Effector memory CD8-positive, alpha-beta T cell (primary cell): ENCODE results near the gene HPN.
"Not testable (repeated sequence)": the region's sequence is repeated elsewhere in the genome, so short reads cannot be mapped to it uniquely, and the experiment has no call there.

Source experiments
- ATAC-seq: fragments of 150-1000 bp; cut with Tn5 transposase; replicated peaks from 2 replicates; pipeline ENCODE4 v1.10.0; 2021; ENCODE audit warnings: mild to moderate bottlenecking, moderate library complexity
- DNase-seq, 3 experiments: peaks; one replicate each; pipeline ENCODE4 v3.0.0; 2021
- H3K27ac Mint-ChIP-seq, 2 donors: one replicate each; pipeline ENCODE4 v1.8.0; 2022; ENCODE audit warnings: mild to moderate bottlenecking in 2 of 2, mixed read lengths in 2 of 2, moderate library complexity in 2 of 2
- H3K27me3 Mint-ChIP-seq, 2 donors: one replicate each; pipeline ENCODE4 v1.8.0; 2022; ENCODE audit warnings: mixed read lengths in 2 of 2
- H3K36me3 Mint-ChIP-seq: one replicate; pipeline ENCODE4 v1.8.0; 2022; ENCODE audit warnings: mild to moderate bottlenecking, moderate library complexity, mixed read lengths; ENCODE audit not compliant: insufficient read depth
- H3K4me1 Mint-ChIP-seq, 2 donors: one replicate each; pipeline ENCODE4 v1.8.0; 2022; ENCODE audit warnings: low read depth in 2 of 2, mixed read lengths in 2 of 2
- H3K4me3 Mint-ChIP-seq, 2 donors: one replicate each; pipeline ENCODE4 v1.8.0; 2022; ENCODE audit warnings: mild to moderate bottlenecking in 2 of 2, mixed read lengths in 2 of 2, moderate library complexity in 2 of 2
- H3K9me3 Mint-ChIP-seq, 2 donors: one replicate each; pipeline ENCODE4 v1.8.0; 2022; ENCODE audit warnings: mixed read lengths in 2 of 2

Gene HPN

GRCh38 chr19:35099897-35100275 is 58.4 kb downstream of the HPN start:
- no peaks in the 10 kb centered on the region for H3K9me3 Mint-ChIP-seq
- no peak for ATAC-seq

GRCh38 chr19:35100588-35101533 is 59.3 kb downstream of the HPN start:
- ATAC-seq (no peak), DNase-seq (no peak)
- Mint-ChIP-seq H3K9me3 (no peaks in the 10 kb centered on the region), H3K36me3 (no peaks in the 10 kb centered on the region), H3K27me3 (peaks cover 0 to 3% of the 10 kb centered on the region in 2 donors), H3K4me3 (no peak overlapping the region), H3K27ac (no peak overlapping the region), H3K4me1 (peaks cover 0 to 2% of the 10 kb centered on the region in 2 donors)

More at GRCh38 chr19:35099897-35100275, 58.4 kb downstream of the HPN start:
- H3K4me1 Mint-ChIP-seq: peaks cover 0 to 2% of the 10 kb centered on the region in 2 donors
- H3K27ac Mint-ChIP-seq: no peak overlapping the region
- H3K36me3 Mint-ChIP-seq: no peaks in the 10 kb centered on the region
- H3K27me3 Mint-ChIP-seq: peaks cover 0 to 8% of the 10 kb centered on the region in 2 donors
- no peak for DNase-seq
- H3K4me3 Mint-ChIP-seq: no peak overlapping the region

GRCh38 chr19:35101949-35102348 is 60.4 kb downstream of the HPN start:
- not testable (repeated sequence) for H3K4me3 Mint-ChIP-seq, H3K27me3 Mint-ChIP-seq, H3K27ac Mint-ChIP-seq, DNase-seq, H3K36me3 Mint-ChIP-seq, ATAC-seq, H3K9me3 Mint-ChIP-seq, H3K4me1 Mint-ChIP-seq

GRCh38 chr19:35103614-35104013 is 62.1 kb downstream of the HPN start:
- not testable (repeated sequence) for H3K36me3 Mint-ChIP-seq, ATAC-seq, H3K9me3 Mint-ChIP-seq, DNase-seq, H3K4me3 Mint-ChIP-seq, H3K27me3 Mint-ChIP-seq, H3K4me1 Mint-ChIP-seq
- peak overlapping the region; percentile 35 to 49 for H3K27ac Mint-ChIP-seq

- ATAC-seq (no peak), DNase-seq (no peak)
- peaks cover 0 to 2% of the 10 kb centered on the region in 2 donors for H3K4me1 Mint-ChIP-seq
- no peak overlapping the region for H3K4me3 Mint-ChIP-seq
- H3K27ac Mint-ChIP-seq: peak overlapping the region; percentile 35 to 49
- no peaks in the 10 kb centered on the region for H3K27me3 Mint-ChIP-seq
- H3K9me3 Mint-ChIP-seq: no peaks in the 10 kb centered on the region
- H3K36me3 Mint-ChIP-seq: no peaks in the 10 kb centered on the region
These were observed 62.8 kb downstream of the HPN start for GRCh38 chr19:35104361-35104760.

GRCh38 chr19:35105047-35105410 is 63.5 kb downstream of the HPN start:
- Mint-ChIP-seq H3K36me3 (no peaks in the 10 kb centered on the region), H3K9me3 (no peaks in the 10 kb centered on the region), H3K4me1 (peaks cover 0 to 2% of the 10 kb centered on the region in 2 donors), H3K27ac (no peak overlapping the region), H3K27me3 (no peaks in the 10 kb centered on the region), H3K4me3 (no peak overlapping the region)
- DNase-seq: no peak
- ATAC-seq: peak; percentile 8

- DNase-seq: no peak
- H3K27ac Mint-ChIP-seq: no peak overlapping the region
- H3K36me3 Mint-ChIP-seq: no peaks in the 10 kb centered on the region
- peak; percentile 49 for ATAC-seq
- no peaks in the 10 kb centered on the region for H3K9me3 Mint-ChIP-seq
- no peak overlapping the region for H3K4me3 Mint-ChIP-seq
- peaks cover 0 to 2% of the 10 kb centered on the region in 2 donors for H3K4me1 Mint-ChIP-seq
- H3K27me3 Mint-ChIP-seq: peaks cover 0 to 2% of the 10 kb centered on the region in 2 donors
These were observed 64.1 kb downstream of the HPN start for GRCh38 chr19:35105411-35106290.

GRCh38 chr19:35106291-35106583 is 64.7 kb downstream of the HPN start:
- Mint-ChIP-seq H3K4me3 (no peak overlapping the region), H3K27ac (no peak overlapping the region), H3K27me3 (peaks cover 0 to 6% of the 10 kb centered on the region in 2 donors), H3K9me3 (no peaks in the 10 kb centered on the region), H3K4me1 (peaks cover 0 to 2% of the 10 kb centered on the region in 2 donors), H3K36me3 (no peaks in the 10 kb centered on the region)
- ATAC-seq (no peak), DNase-seq (no peak)

GRCh38 chr19:35106898-35107541 is 65.5 kb downstream of the HPN start:
- H3K27me3 Mint-ChIP-seq: peaks cover 5 to 6% of the 10 kb centered on the region in 2 donors
- H3K4me1 Mint-ChIP-seq: peaks cover 0 to 2% of the 10 kb centered on the region in 2 donors
- H3K4me3 Mint-ChIP-seq: no peak overlapping the region
- no peaks in the 10 kb centered on the region for H3K9me3 Mint-ChIP-seq
- H3K36me3 Mint-ChIP-seq: no peaks in the 10 kb centered on the region
- ATAC-seq (no peak), DNase-seq (no peak)
- peak overlapping the region in 1 of 2 donors; percentile 17 for H3K27ac Mint-ChIP-seq

- no peak for ATAC-seq
These were observed 66.0 kb downstream of the HPN start for GRCh38 chr19:35107545-35107944.

GRCh38 chr19:35108730-35109129 is 67.2 kb downstream of the HPN start:
- H3K4me3 Mint-ChIP-seq: no peak overlapping the region
- no peaks in the 10 kb centered on the region for H3K36me3 Mint-ChIP-seq
- DNase-seq: no peak
- peaks cover 0 to 2% of the 10 kb centered on the region in 2 donors for H3K4me1 Mint-ChIP-seq
- no peak overlapping the region for H3K27ac Mint-ChIP-seq
- no peaks in the 10 kb centered on the region for H3K9me3 Mint-ChIP-seq
- H3K27me3 Mint-ChIP-seq: peaks cover 6 to 10% of the 10 kb centered on the region in 2 donors
- ATAC-seq: no peak

More at GRCh38 chr19:35107545-35107944, 66.0 kb downstream of the HPN start:
- H3K4me3 Mint-ChIP-seq: no peak overlapping the region
- no peak for DNase-seq
- peak overlapping the region in 1 of 2 donors; percentile 17 for H3K27ac Mint-ChIP-seq
- no peaks in the 10 kb centered on the region for H3K9me3 Mint-ChIP-seq
- H3K27me3 Mint-ChIP-seq: peaks cover 6 to 10% of the 10 kb centered on the region in 2 donors
- peaks cover 0 to 2% of the 10 kb centered on the region in 2 donors for H3K4me1 Mint-ChIP-seq
- H3K36me3 Mint-ChIP-seq: no peaks in the 10 kb centered on the region

GRCh38 chr19:35109395-35110112 is 68.0 kb downstream of the HPN start:
- peaks cover 6 to 10% of the 10 kb centered on the region in 2 donors for H3K27me3 Mint-ChIP-seq
- H3K4me1 Mint-ChIP-seq: peaks cover 2% of the 10 kb centered on the region in 2 donors
- no peaks in the 10 kb centered on the region for H3K36me3 Mint-ChIP-seq
- no peaks in the 10 kb centered on the region for H3K9me3 Mint-ChIP-seq
- DNase-seq (no peak), ATAC-seq (no peak)
- H3K4me3 Mint-ChIP-seq: no peak overlapping the region
- no peak overlapping the region for H3K27ac Mint-ChIP-seq

- Mint-ChIP-seq H3K4me3 (no peak overlapping the region), H3K27me3 (peaks cover 6 to 10% of the 10 kb centered on the region in 2 donors)
These were observed 69.5 kb downstream of the HPN start for GRCh38 chr19:35110974-35111373.

More at GRCh38 chr19:35110974-35111373, 69.5 kb downstream of the HPN start:
- H3K27ac Mint-ChIP-seq: no peak overlapping the region
- no peak for ATAC-seq
- H3K36me3 Mint-ChIP-seq: no peaks in the 10 kb centered on the region
- DNase-seq: no peak
- H3K9me3 Mint-ChIP-seq: no peaks in the 10 kb centered on the region
- H3K4me1 Mint-ChIP-seq: peaks cover 4 to 6% of the 10 kb centered on the region in 2 donors
